ENCODE results near the gene RAVER2.

DNA sequence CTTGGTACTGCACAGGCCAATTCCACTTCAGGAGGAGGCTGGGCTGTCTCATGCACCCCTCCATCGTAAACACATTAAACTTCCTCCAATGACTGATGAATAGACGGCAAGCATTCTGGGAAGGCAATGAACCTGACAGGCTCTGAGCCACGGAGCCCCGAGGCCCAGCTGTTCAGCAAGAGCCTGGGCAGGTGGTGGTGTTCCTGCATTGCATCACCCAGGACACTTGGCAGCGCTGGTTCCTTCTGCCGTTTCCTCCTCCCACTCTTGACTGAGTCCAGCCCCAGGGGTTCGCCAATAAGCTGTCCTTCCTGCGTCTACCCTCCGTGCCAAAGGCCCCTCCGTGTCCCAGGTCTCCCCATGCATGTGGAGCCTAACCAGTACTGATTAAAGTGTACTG lies 111.7 kb downstream of the RAVER2 start:
- TF ChIP-seq SUPT20H (IDR thresholded peaks at IDR 0.05; ENCODE audit: borderline replicate concordance, control insufficient read depth, low read depth, low read length) (no peak), ZNF274 (IDR thresholded peaks at IDR 0.05; ENCODE audit: insufficient read depth, insufficient read length) (no peak), RCOR1 (conservative IDR thresholded peaks at IDR 0.05; ENCODE audit: low read depth, low read length) (no peak)
- TF ChIP-seq, protein P1, sequence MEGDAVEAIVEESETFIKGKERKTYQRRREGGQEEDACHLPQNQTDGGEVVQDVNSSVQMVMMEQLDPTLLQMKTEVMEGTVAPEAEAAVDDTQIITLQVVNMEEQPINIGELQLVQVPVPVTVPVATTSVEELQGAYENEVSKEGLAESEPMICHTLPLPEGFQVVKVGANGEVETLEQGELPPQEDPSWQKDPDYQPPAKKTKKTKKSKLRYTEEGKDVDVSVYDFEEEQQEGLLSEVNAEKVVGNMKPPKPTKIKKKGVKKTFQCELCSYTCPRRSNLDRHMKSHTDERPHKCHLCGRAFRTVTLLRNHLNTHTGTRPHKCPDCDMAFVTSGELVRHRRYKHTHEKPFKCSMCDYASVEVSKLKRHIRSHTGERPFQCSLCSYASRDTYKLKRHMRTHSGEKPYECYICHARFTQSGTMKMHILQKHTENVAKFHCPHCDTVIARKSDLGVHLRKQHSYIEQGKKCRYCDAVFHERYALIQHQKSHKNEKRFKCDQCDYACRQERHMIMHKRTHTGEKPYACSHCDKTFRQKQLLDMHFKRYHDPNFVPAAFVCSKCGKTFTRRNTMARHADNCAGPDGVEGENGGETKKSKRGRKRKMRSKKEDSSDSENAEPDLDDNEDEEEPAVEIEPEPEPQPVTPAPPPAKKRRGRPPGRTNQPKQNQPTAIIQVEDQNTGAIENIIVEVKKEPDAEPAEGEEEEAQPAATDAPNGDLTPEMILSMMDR (IDR thresholded peaks at IDR 0.05 in 2 of 3, conservative IDR thresholded peaks at IDR 0.05 in 1 of 3; ENCODE audit: control insufficient read depth in 2 of 3, extremely low read depth in 1 of 3, insufficient read depth in 1 of 3, low read depth in 3 of 3, low read length in 3 of 3), result no peak

Measured in GM12878 (cell line).